DMS153 treated with DMSO at 0.1 percent for 48 hours (cell line): ENCODE results near the gene ALLC.

Experiments
- DNase-seq: peaks from one replicate; lab custom pipeline; 2025; ENCODE audit not compliant: unreplicated experiment; lab: John Stamatoyannopoulos, UW

Gene ALLC

GRCh38 chr2:3745920-3746319 is 87.9 kb downstream of the ALLC start:
- no peak for DNase-seq

DNA sequence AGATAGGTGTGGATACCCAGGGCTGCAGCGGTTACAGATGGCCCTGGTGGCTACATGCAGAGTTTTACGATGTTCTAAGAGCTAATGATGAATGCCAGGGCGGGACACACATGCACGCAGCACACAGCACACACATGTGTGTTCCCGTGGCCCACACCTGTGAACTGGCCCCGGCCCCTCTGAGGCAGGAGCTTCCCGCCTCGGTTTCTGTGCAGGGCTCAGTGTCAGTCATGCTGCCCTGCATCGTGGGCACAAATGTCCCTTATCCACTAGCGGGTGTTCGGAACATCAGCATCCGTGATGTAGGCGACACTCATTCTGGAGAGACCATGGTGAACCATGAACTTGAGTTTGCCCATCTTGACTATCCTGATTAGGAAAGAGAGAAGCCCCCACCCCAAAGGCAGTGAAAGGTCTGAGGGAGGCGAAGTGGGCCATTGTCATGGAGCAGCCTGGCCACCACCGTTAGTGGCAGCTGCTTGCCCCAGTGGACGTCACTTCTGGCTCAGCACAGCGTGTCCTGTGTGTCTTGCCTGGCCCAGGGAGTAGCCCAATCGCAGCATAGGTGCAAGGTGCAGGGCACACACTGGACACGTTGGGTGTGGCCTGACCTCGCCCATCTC is 89.1 kb downstream of the ALLC start:
- no peak for DNase-seq

DNA sequence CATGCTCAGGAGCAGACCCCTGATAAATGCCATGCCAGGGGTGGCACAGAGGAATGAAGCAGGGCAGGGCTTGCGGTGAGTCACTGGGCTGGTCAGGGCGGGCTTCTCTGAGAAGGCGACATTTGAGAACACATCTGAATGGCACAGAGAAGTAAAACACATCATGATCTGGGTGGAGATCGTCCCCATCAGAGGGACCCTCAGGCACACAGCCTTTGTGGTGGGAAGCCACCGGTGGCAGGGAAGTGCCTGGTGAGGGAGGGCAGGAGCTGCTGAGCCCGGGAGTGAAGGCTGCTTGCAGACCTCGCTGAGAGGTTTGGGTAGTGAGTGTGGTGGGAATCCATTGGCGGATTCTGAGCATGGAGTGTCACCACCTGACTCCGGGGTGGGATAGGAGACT is 89.8 kb downstream of the ALLC start:
- no peak for DNase-seq

GRCh38 chr2:3749201-3749600 is 91.2 kb downstream of the ALLC start:
- DNase-seq = no peak

- DNase-seq = no peak
Measured at GRCh38 chr2:3751251-3751650, 93.3 kb downstream of the ALLC start.

GRCh38 chr2:3751806-3752205 is 93.8 kb downstream of the ALLC start:
- no peak for DNase-seq
